ENCODE measurements around the gene C1QTNF2. TPM values are rescaled to one million over a fixed set of nuclear protein-coding genes. Genes with fewer than 3 reads are reported as not detected.

The C1QTNF2 gene
- total and polyA plus RNA-seq, 2 of the 8 experiments (the other 6 are each of a cell fraction or from before 2014, with no cell fraction given), result 1.0 to 2.0 TPM

DNA sequence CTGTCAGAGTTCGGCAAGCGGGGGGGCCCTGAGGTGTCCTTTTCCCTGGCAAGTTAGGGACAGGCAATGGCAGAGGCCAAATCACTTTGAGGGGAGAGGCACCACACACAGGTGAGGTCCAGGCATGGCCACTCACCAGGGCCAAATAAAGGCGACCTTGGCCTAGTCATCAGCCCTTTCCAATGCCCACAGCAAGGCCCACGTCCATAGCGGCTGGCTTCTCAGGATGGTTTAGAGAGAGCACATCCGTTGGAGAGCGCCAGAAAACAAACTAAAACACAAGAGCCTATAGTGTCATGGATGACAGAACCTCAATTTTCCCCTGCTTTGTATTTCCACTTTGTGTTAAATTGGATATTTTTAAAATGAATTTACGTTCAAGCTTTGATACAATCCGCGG, 65.1 kb downstream of the C1QTNF2 start (continued):
- TF ChIP-seq, protein P1, sequence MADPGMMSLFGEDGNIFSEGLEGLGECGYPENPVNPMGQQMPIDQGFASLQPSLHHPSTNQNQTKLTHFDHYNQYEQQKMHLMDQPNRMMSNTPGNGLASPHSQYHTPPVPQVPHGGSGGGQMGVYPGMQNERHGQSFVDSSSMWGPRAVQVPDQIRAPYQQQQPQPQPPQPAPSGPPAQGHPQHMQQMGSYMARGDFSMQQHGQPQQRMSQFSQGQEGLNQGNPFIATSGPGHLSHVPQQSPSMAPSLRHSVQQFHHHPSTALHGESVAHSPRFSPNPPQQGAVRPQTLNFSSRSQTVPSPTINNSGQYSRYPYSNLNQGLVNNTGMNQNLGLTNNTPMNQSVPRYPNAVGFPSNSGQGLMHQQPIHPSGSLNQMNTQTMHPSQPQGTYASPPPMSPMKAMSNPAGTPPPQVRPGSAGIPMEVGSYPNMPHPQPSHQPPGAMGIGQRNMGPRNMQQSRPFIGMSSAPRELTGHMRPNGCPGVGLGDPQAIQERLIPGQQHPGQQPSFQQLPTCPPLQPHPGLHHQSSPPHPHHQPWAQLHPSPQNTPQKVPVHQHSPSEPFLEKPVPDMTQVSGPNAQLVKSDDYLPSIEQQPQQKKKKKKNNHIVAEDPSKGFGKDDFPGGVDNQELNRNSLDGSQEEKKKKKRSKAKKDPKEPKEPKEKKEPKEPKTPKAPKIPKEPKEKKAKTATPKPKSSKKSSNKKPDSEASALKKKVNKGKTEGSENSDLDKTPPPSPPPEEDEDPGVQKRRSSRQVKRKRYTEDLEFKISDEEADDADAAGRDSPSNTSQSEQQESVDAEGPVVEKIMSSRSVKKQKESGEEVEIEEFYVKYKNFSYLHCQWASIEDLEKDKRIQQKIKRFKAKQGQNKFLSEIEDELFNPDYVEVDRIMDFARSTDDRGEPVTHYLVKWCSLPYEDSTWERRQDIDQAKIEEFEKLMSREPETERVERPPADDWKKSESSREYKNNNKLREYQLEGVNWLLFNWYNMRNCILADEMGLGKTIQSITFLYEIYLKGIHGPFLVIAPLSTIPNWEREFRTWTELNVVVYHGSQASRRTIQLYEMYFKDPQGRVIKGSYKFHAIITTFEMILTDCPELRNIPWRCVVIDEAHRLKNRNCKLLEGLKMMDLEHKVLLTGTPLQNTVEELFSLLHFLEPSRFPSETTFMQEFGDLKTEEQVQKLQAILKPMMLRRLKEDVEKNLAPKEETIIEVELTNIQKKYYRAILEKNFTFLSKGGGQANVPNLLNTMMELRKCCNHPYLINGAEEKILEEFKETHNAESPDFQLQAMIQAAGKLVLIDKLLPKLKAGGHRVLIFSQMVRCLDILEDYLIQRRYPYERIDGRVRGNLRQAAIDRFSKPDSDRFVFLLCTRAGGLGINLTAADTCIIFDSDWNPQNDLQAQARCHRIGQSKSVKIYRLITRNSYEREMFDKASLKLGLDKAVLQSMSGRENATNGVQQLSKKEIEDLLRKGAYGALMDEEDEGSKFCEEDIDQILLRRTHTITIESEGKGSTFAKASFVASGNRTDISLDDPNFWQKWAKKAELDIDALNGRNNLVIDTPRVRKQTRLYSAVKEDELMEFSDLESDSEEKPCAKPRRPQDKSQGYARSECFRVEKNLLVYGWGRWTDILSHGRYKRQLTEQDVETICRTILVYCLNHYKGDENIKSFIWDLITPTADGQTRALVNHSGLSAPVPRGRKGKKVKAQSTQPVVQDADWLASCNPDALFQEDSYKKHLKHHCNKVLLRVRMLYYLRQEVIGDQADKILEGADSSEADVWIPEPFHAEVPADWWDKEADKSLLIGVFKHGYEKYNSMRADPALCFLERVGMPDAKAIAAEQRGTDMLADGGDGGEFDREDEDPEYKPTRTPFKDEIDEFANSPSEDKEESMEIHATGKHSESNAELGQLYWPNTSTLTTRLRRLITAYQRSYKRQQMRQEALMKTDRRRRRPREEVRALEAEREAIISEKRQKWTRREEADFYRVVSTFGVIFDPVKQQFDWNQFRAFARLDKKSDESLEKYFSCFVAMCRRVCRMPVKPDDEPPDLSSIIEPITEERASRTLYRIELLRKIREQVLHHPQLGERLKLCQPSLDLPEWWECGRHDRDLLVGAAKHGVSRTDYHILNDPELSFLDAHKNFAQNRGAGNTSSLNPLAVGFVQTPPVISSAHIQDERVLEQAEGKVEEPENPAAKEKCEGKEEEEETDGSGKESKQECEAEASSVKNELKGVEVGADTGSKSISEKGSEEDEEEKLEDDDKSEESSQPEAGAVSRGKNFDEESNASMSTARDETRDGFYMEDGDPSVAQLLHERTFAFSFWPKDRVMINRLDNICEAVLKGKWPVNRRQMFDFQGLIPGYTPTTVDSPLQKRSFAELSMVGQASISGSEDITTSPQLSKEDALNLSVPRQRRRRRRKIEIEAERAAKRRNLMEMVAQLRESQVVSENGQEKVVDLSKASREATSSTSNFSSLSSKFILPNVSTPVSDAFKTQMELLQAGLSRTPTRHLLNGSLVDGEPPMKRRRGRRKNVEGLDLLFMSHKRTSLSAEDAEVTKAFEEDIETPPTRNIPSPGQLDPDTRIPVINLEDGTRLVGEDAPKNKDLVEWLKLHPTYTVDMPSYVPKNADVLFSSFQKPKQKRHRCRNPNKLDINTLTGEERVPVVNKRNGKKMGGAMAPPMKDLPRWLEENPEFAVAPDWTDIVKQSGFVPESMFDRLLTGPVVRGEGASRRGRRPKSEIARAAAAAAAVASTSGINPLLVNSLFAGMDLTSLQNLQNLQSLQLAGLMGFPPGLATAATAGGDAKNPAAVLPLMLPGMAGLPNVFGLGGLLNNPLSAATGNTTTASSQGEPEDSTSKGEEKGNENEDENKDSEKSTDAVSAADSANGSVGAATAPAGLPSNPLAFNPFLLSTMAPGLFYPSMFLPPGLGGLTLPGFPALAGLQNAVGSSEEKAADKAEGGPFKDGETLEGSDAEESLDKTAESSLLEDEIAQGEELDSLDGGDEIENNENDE (IDR thresholded peaks at IDR 0.05; ENCODE audit: insufficient replicate concordance, low read length), result no peak
- TF ChIP-seq, protein P2, sequence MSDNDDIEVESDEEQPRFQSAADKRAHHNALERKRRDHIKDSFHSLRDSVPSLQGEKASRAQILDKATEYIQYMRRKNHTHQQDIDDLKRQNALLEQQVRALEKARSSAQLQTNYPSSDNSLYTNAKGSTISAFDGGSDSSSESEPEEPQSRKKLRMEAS (IDR thresholded peaks at IDR 0.05), result no peak
- no peak for TF ChIP-seq BACH1 (IDR thresholded peaks at IDR 0.05; ENCODE audit: low read length)
- TF ChIP-seq CHD2 (IDR thresholded peaks at IDR 0.05; ENCODE audit: low read length), result no peak
- no peak for TF ChIP-seq KDM5A (IDR thresholded peaks at IDR 0.05; ENCODE audit: low read length)
